Lower leg skin (tissue), 3 donors: Measurements from ENCODE around the gene AKAP8L.

Experiments used
- POLR2A ChIP-seq, 2 donors: fragments of 450-650 bp; IDR thresholded peaks; one replicate each; pipeline ENCODE4 v1.6.1; 2016 to 2017; ENCODE audit warnings: antibody characterized with exemption in 2 of 2, mild to moderate bottlenecking in 1 of 2, moderate library complexity in 1 of 2
- TF ChIP-seq, protein P1 (sequence below), 3 donors: fragments of 450-650 bp; IDR thresholded peaks; one replicate each; pipeline ENCODE4 v1.5.1; 2016; ENCODE audit warnings: antibody characterized with exemption in 3 of 3, mild to moderate bottlenecking in 3 of 3, moderate library complexity in 2 of 3

DNA sequence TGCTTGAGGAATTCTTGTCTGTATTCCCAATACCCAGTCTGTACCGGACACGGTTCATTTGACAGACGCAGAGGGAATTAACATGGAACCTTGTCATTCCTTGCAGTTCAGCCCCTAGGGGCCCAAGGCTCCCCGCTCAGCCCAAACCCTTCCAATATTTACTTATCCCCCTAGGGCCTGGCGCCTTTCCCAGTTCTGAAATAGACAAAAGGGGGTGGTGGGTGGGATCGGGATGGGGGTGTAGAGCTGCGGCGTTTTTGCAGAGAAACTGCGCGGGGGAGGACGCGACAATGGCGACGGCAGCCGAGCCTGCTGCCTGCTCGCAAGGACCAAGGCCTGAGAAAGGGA is 583 bp downstream of the AKAP8L start:
- TF ChIP-seq POLR2A (IDR thresholded peaks at IDR 0.05), result no peak
- TF ChIP-seq, protein P1, sequence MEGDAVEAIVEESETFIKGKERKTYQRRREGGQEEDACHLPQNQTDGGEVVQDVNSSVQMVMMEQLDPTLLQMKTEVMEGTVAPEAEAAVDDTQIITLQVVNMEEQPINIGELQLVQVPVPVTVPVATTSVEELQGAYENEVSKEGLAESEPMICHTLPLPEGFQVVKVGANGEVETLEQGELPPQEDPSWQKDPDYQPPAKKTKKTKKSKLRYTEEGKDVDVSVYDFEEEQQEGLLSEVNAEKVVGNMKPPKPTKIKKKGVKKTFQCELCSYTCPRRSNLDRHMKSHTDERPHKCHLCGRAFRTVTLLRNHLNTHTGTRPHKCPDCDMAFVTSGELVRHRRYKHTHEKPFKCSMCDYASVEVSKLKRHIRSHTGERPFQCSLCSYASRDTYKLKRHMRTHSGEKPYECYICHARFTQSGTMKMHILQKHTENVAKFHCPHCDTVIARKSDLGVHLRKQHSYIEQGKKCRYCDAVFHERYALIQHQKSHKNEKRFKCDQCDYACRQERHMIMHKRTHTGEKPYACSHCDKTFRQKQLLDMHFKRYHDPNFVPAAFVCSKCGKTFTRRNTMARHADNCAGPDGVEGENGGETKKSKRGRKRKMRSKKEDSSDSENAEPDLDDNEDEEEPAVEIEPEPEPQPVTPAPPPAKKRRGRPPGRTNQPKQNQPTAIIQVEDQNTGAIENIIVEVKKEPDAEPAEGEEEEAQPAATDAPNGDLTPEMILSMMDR (IDR thresholded peaks at IDR 0.05), result no peak
